AG08396 (cell line): ENCODE measurements around the gene GRIP1.

Experiments
- DNase-seq: peaks from one replicate; pipeline ENCODE4 v3.0.0; 2012; ENCODE audit warnings: low spot score, mixed read lengths

Gene GRIP1

DNA sequence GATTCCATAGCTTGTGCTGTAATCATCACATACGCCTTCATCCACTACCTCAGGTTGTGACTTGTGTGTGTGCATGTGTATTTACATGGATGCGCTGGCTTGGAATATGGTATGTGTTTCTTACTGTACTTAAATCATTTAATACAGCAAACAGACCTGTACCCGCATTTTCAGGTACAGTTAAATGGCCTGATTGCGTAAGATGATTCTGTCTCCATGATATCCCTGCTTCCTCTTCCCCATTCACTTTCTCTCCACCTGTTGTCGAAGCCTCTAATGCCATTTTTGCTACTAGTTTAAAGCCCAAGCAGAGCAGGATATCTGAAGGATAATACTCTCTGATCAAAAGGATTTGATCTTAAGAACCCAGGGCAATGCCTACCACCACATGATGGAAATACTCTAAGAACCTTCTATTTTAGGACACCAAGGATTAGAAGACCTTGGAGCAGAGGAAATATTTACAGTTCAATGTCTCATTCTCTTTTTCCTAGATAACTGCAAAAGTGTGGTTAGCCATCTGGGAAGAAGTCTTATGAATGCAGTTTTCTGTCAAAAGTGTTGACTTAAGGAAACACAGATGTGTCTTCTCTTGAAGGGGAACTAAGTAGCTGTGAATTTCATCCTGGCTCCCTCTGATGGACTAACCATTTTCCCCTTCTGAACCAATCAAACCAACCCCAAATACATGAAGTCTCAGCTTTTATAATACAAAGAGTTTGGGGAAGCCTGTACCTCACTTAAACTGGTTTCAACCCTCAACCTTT is 297.9 kb downstream of the GRIP1 start:
- DNase-seq: no peak

DNA sequence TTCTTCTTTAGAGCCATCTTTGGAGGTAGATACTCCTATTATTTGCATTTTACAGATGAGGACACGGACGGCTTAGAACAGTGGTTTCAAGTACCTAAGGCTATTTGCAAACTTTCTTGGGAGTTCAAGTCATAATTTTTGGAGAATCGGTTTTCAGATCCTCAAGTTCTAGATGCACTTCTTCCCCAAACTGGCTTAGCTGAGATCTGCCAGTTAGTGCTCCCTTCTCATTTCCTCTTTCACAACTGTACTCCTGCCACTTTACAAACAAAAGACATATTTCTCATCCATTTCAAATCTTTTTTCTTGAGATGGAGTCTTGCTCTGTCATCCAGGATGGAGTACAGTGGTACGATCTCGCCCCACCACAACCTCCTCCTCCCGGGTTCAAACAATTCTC is 299.3 kb downstream of the GRIP1 start:
- DNase-seq: no peak

DNA sequence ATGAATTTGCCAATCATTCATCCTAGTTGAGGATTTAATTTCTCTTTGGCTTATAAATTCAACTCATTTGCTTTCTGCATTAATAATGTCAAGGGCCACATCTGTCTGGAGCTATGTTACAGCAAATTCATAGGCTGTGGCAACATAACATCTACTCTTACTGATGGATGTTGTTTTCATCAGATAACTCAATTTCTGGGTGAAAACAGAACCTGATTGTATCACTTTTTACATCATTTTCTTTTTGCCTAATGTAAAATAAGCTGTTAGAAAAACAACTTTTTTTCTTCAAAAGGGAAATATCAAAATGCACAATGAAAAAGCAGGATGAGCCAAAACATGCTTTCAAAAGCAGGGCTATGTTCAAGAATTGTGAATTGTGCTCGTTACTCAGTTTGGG is 303.3 kb downstream of the GRIP1 start:
- no peak for DNase-seq

DNA sequence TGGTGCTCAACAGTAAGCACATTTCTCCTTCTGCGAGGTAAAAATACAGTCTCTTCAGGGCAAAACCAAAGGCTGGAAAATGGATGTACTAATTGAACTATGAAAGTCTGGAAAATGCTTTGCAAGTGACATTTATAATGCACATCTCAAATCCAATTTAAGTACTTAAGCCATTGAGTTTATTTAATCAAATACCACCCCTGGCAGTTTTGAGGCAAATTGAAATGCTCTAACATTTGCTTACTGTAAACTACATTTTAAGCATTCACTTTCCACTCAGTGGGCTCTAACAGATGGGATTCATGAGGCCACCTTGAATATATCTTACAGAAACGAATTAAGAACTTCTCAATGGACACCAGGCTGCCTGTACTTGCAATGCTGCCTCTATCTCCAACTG is 306.9 kb downstream of the GRIP1 start:
- DNase-seq: no peak

DNA sequence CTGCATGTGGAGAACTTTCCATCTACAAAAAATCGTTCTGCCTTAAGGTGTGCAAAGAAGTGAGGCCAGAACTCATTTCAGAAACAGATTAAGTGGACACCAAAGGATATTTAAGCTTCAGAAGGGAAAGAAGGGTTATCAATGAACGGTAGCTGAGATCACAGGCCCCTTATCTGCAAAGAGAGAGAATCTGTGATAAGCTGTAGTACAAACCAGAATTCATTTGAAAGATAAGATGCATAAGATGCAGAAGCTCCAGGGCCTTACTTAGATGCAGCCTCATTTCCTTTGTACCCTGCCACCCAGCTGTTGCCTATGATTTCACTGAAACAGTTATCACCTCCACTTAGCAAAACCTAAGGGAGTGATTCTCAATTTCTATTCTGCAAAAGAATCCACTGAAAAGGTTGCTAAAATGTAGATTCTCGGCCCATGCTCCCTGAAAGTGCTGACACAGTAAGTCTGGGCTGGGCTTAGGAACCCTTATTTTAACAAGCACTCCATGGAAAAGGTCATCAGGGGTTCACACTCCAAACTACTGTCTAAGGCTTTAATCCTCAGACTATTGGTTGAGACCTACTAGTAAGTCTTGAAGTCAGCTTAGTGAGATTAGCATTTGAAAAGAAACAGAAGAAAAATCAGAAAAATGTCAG is 311.7 kb downstream of the GRIP1 start:
- no peak for DNase-seq

DNA sequence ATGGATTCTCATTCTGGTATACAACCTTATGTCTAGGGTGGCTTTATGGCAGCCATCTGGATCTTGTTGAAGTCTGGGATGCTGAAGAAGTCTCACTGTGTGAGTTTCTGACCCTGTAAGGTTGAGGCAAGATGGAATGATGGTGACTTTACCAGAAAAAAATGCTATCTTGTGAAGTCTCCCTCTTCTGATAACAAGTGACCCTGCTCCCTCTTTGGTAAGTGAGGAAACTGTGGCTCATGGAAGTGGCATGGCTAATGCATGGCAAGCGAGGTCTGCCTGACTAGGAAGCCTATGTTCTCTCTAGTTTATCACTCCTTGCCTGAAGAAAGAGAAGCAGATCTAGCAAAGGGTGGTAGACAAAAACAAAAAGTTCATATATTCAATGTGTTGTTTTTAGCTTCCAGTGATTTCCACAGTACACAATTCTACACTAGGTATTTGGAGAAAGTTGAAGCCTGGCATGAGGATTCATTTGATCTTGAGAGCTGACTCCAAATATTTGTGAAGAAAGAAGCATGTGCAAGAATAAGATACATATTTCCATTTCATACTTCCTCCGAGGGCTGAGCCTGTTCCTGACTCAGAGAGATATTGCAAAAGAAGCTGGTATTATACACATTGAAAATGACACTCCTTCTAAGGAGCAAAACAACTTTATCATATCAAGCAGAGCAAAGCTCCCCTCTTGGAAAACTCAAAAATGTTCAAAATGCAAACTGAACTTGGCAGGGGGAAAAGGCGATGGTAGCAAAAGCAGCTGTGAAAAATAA is 313.0 kb downstream of the GRIP1 start:
- DNase-seq: peak; percentile 21

DNA sequence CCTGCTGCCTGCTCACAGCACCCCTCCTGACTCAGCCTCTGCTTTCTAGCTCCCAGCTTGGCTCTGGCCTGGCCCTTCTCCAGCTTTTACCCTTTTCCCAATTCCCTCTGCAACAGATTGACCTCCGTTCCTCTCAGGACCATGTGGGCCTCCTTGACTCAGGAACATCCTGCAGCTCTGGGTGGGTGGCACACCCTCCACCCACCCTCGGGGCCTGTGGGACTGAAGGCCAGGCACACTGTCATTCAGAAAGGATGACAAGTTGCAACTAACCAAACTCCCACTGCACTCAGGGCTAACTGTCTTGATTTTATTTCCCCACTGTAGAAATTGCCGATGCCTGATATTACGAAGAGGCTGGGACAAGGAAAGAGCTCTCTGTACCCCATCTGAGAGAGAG is 317.2 kb downstream of the GRIP1 start:
- no peak for DNase-seq

DNA sequence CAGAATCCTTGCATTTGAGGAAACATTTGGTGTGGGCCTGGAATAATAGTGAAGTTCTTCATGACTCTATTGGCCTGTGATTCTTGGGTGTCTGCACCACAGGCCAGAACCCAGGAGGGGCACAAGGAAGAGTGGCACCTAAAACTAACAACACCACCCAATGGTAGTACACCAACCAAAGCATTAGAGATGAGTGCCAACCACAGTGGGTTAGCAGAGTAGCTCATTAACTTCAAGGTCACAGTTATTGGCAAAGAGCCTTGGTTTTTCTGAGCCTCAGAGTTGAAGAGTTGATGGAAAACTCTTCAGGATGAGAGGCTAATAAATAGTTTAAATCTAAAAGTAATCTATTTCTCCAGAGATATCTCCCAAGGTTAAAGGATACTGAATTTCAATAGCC is 319.6 kb downstream of the GRIP1 start:
- no peak for DNase-seq

DNA sequence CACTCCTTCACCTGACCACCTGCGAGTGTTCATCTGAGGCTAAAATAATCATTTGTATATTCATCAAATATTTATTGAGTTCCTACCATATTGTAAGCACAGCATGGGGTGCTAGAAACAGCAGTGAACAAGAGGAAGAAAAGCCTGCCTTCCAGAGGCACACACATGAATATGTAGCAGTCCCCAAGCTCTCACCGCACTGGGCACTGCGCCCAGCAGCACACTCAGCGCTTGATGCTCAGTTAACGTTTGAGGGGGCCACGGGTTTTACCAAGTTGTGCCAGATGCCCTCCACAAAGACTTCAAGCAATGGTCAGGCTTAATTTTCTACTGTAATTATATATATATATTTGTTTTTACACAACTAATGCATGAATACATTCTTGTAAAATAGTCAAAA is 324.6 kb downstream of the GRIP1 start:
- DNase-seq: no peak

DNA sequence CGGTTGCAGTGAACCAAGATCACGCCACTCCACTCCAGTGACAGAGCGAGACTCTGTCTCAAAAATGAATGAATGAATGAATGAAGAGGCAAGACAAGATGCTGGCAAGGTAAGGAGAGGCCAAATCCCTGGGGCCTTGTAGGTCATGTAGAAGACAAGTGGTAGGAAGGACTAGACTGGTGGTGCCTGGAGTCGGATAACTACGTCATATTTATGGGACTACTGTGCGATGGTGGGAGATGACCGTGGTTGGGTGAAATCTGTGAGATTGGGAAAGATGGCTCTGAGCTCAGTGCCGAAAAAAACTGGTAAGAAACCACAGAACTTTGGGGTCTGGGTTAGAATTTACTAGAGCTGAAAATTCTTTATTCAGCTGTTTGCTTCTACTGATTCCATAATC is 326.0 kb downstream of the GRIP1 start:
- no peak for DNase-seq

DNA sequence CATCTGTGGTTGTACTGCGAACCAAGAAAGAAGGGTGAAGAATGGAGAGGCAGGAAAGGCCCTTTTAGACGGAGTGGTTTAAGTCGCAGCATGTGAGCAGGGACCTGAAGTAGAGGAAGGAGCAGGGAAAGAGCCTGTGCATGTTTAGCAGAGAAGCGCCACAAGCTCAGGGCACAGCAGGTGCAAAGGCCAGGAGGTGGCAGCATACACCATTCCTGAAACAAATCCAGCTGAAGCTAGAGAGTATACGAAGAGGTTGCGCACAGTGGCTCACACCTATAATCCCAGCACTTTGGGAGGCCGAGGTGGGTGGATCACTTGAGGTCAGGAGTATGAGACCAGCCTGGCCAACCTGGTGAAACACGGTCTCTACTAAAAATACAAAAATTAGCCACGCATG is 326.7 kb downstream of the GRIP1 start:
- DNase-seq: peak; percentile 30

DNA sequence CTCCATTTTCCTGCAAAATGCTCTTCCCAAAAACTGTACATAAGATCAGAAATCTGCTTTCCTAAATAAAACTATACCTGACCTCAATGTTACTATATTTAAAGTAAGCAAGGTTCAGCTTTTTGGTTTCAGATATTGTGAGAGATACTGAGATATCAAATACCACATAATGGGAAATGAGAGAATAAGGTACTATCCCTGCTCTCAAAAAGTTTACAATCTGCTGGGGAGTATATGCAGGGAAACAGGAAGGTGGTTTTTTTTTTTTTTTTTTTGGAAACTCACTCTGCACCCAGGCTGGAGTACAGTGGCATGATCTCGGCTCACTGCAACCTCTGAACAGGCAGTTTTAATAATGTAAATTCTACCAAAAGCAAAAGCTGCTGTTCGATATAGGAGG is 327.6 kb downstream of the GRIP1 start:
- DNase-seq: no peak

DNA sequence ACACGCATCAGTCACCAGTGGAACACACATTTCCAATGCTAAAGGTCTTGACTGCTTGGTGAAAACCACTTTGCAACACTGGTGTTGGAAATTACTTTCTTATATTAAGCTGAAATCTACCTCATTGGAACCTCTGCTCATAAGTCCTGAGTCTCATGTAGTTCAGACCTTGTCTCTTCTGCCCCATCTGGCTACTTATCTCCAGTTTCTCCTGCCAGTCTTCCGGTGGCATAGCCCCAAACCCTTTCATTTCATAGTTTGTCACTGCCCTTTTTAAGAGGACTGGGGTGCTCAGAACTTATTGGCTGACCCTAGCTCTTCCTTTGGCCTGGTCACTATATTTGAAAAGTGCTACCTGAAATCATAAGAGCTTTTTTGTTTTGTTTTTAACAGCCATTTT is 332.9 kb downstream of the GRIP1 start:
- DNase-seq: no peak

DNA sequence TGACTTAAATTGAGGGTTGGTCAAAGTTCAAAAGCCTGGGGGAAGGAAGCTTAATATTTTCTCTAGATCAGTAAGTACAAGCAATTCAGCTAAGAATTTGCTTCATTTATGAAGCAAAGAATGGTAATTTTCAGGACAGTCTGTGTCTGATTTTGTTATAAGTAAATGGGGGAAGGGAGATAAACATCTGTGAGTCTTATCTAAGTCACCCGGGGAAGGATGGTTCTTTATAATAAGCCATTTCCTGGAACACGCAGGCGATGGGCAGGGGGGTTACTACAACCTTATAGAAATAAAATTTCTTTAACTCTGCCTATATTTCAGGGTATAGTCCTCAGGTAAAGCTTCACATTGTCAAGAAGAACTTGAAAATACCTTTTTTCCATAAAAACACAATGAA is 333.7 kb downstream of the GRIP1 start:
- no peak for DNase-seq

DNA sequence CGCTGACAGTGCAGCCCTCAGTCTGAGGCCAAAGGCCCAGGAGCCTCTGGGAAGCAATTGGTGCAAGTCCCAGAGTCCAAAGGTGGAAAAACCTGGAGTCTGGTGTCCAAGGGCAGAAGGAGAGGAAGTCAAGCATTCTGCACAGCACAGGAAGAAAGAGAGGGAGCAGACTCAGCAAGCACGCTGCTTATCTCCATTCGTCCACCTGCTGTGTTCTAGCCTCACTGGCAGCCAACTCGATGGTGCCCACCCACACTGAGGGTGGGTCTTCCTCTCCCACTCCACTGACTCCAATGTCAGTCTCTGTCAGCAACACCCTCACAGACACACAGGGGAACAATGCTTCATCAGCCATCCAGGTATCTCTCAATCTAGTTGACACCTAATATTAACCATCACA is 337.8 kb downstream of the GRIP1 start:
- DNase-seq: no peak

DNA sequence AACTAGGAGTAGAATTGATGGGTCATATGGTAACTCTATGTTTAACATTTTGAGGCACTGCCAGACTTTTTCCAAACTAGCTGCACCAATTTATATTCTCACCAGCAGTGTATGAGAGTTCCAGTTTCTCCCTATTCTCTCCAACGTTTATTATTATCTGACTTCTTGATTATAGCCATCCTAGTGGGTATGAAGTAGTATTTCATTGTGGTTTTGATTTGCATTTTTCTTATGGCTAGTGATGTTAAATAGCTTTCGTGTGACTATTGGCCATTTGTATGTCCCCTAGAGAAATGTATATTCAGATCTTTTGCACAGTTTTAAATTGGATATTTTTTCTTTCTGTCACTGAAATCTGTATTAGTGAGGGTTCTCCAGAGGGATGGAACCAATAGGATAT is 338.7 kb downstream of the GRIP1 start:
- no peak for DNase-seq

DNA sequence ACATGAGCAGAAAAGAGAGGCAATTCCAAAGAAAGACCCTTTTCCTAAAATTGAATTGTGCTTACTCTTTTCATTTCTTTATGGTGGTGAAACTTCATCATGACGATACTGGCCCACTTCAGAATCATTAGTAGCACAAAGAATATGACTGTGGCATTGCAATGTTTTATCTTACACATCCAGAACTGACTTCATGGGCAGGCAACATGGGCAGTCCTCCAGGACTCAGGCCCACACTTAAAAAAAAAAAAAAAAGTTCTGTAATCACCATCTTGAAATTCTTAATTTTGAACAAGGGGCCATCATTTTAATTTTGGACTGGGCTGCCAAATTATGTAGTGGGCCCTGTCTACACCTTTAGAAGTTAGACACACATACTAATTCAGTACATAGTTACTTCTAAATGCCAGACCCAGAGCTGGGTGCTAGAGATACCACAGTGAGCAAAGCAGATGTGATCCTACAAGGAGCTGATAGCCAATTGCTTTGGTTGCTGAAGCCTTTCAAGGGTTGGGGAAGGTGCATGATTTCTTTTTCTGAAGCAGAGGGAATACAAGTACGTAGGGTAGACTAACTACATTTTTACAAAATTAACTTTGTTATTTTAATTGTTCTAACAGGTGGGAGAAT is 341.4 kb downstream of the GRIP1 start:
- DNase-seq: no peak

DNA sequence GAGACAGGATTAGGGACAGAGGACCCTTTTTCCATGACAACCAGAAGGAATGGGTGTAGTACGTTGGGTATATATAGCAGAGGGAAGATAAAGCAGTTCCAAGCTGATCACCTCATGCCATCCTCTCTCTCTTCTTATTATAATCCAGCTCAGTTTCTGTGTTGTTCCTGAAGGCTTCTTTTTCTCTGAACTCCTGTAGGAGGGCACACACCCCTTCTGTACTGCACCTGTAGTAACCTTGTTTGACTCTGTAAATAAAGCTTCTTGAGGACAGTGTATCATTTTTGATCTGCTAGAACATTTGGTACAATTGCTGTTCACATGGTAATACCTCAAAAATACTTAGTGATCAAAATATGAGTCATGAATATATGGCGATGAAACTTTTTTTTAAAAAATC is 343.1 kb downstream of the GRIP1 start:
- DNase-seq: no peak

DNA sequence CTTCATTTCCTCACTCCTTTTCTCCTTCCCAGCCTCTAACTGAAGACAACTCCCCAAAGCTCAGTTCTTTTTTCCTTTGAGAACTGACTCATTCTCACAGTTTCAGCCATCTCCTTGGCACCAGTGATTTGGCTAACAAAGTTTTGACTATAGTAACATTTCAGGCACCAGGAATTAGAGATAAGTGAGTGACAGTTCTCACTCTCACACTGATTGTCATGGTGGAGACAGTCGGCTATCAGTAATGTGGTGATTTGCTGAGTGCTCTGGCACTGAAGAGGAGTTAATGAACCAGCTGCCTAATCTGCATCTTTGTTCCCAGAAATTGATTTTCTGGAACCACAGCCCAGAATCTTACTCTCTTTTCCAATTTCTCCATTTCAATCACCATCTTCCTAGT is 347.1 kb downstream of the GRIP1 start:
- DNase-seq: no peak

DNA sequence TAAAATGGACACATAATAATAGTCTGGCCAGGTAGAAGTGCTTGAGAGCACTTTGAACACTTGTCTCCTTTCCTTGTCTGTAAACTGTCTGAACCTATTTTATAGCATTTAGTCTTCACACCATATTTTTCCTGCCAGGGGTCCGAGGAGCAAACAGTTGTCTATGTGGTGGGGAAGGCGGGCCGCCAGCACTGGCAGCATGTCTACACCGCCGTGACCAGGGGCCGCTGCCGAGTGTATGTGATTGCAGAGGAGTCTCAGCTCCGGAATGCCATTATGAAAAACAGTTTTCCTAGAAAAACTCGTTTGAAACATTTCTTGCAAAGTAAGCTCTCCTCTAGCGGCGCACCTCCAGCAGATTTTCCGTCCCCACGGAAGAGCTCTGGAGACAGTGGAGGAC is 347.9 kb downstream of the GRIP1 start:
- no peak for DNase-seq

DNA sequence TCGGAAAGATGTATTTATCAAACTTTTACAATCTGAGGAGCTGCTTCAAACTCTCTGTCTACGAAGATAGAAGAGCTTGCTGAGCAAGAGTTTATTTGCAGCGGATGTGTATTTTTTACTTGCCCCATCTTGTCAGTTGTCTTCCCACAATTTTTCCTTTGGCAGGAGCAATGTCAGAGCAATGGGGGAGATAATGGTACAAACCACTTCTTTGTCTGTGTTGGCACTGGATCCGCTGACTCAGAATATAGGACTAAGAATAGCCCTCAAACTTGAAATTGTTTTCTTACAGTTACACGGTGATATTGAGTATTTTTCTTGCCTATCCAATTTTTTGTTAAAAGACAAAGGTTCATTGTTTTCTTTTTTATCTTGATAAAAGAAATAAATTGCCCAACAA is 348.9 kb downstream of the GRIP1 start:
- no peak for DNase-seq

DNA sequence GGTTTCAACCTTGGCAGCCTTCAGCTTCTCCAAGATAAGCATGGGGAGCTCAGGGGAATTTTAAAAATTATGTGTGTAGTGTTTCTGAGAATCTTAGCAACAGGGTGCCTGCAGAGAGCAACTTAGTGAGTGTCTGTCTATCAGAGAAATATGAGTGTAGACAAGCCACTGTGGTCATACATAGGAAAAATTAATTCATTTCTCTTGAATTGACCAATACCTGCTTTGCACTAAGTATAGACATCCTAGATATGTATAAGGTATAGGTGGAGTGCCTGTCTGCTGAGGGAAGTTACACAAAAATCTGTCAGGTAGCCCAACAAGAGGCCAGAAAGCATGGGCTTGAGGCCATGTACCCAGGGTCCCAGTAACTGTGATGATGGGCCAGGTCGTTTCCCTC is 355.9 kb downstream of the GRIP1 start:
- no peak for DNase-seq

DNA sequence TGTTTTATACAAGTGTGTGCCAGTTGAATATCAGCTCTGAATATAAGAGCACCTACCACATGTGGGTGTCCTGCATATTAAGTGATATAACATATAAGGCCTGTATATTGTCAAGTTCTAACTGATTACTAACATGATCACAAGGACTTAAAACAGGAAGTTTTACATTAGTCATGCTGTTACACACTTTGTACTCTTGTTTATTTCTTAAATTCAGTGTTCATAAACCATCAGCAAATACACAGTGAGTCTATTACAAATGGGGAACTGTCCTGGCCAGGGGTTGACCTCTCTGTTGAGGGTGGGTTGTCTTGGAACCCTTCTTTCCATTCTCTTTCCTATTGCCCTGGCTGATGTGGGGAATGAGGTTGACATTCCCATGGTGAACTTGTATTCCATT is 357.4 kb downstream of the GRIP1 start:
- no peak for DNase-seq
